HUES6 (cell line): ENCODE data around the gene TNPO3.

Source experiments
- H3K27ac ChIP-seq: 2 replicates; pipeline ENCODE4 v1.7.0; 2013; ENCODE audit warnings: low read depth, mild to moderate bottlenecking, low read length, inconsistent platforms
- H3K27me3 ChIP-seq: 2 replicates; pipeline ENCODE4 v1.6.1; 2013; ENCODE audit warnings: low read length; ENCODE audit not compliant: control insufficient read depth, insufficient read depth
- H3K36me3 ChIP-seq: 2 replicates; pipeline ENCODE4 v1.6.1; 2013; ENCODE audit warnings: low read length; ENCODE audit not compliant: control insufficient read depth, insufficient read depth
- H3K4me1 ChIP-seq: 2 replicates; pipeline ENCODE4 v1.6.1; 2013; ENCODE audit warnings: low read length; ENCODE audit not compliant: control insufficient read depth, insufficient read depth
- H3K4me3 ChIP-seq: 2 replicates; pipeline ENCODE4 v1.5.1; 2013; ENCODE audit warnings: low read depth, low read length
- H3K9ac ChIP-seq: one replicate; pipeline ENCODE4 v1.6.1; 2013; ENCODE audit warnings: mild to moderate bottlenecking, low read length
- H3K9me3 ChIP-seq: 2 replicates; pipeline ENCODE4 v1.6.1; 2013; ENCODE audit warnings: low read depth, low read length; ENCODE audit not compliant: control insufficient read depth, insufficient read depth

TNPO3 gene

GRCh38 chr7:129089521-129090212, 34.8 kb upstream of the TNPO3 start:
- Histone ChIP-seq H3K27me3 (no peaks in the 10 kb centered on the region), H3K4me3 (no peak overlapping the region), H3K9ac (no peak overlapping the region), H3K36me3 (no peaks in the 10 kb centered on the region), H3K27ac (no peak overlapping the region), H3K4me1 (peaks cover 6% of the 10 kb centered on the region; the same call in 1 of the 2 replicates), H3K9me3 (no peaks in the 10 kb centered on the region)

GRCh38 chr7:129084801-129085551, 30.1 kb upstream of the TNPO3 start:
- H3K36me3 ChIP-seq: no peaks in the 10 kb centered on the region
- no peaks in the 10 kb centered on the region for H3K9me3 ChIP-seq
- H3K9ac ChIP-seq: no peak overlapping the region

GRCh38 chr7:129083525-129083924, 28.6 kb upstream of the TNPO3 start:
- Histone ChIP-seq H3K27ac (no peak overlapping the region), H3K4me1 (no peaks in the 10 kb centered on the region), H3K36me3 (no peaks in the 10 kb centered on the region), H3K9ac (no peak overlapping the region), H3K9me3 (no peaks in the 10 kb centered on the region), H3K27me3 (no peaks in the 10 kb centered on the region), H3K4me3 (no peak overlapping the region)

More at GRCh38 chr7:129084801-129085551, 30.1 kb upstream of the TNPO3 start:
- Histone ChIP-seq H3K4me1 (0 out of 2 replicates have a peak, but pooled peaks cover 3% of the 10 kb centered on the region), H3K27me3 (no peaks in the 10 kb centered on the region), H3K4me3 (no peak overlapping the region), H3K27ac (no peak overlapping the region)

GRCh38 chr7:129078455-129078854, 23.5 kb upstream of the TNPO3 start:
- H3K9me3 ChIP-seq: no peaks in the 10 kb centered on the region
- no peak overlapping the region for H3K27ac ChIP-seq
- H3K36me3 ChIP-seq: no peaks in the 10 kb centered on the region
- H3K27me3 ChIP-seq: no peaks in the 10 kb centered on the region
- H3K4me3 ChIP-seq: no peak overlapping the region
- no peak overlapping the region for H3K9ac ChIP-seq
- H3K4me1 ChIP-seq: no peaks in the 10 kb centered on the region

GRCh38 chr7:129076886-129077285, 22.0 kb upstream of the TNPO3 start:
- Histone ChIP-seq H3K27ac (no peak overlapping the region), H3K9ac (no peak overlapping the region), H3K27me3 (no peaks in the 10 kb centered on the region), H3K9me3 (no peaks in the 10 kb centered on the region), H3K4me3 (no peak overlapping the region), H3K4me1 (no peaks in the 10 kb centered on the region), H3K36me3 (no peaks in the 10 kb centered on the region)

- no peaks in the 10 kb centered on the region for H3K9me3 ChIP-seq
- H3K27ac ChIP-seq: no peak overlapping the region
- H3K4me3 ChIP-seq: no peak overlapping the region
- H3K36me3 ChIP-seq: no peaks in the 10 kb centered on the region
- no peaks in the 10 kb centered on the region for H3K27me3 ChIP-seq
- no peaks in the 10 kb centered on the region for H3K4me1 ChIP-seq
- no peak overlapping the region for H3K9ac ChIP-seq
These were observed 20.1 kb upstream of the TNPO3 start for GRCh38 chr7:129074994-129075393.

- no peaks in the 10 kb centered on the region for H3K36me3 ChIP-seq
- H3K4me1 ChIP-seq: no peaks in the 10 kb centered on the region
- H3K9me3 ChIP-seq: no peaks in the 10 kb centered on the region
- no peaks in the 10 kb centered on the region for H3K27me3 ChIP-seq
- H3K9ac ChIP-seq: no peak overlapping the region
- no peak overlapping the region for H3K27ac ChIP-seq
- no peak overlapping the region for H3K4me3 ChIP-seq
These were observed 19.5 kb upstream of the TNPO3 start for GRCh38 chr7:129074361-129074871.

- no peaks in the 10 kb centered on the region for H3K36me3 ChIP-seq
- H3K4me1 ChIP-seq: no peaks in the 10 kb centered on the region
- no peaks in the 10 kb centered on the region for H3K27me3 ChIP-seq
- no peaks in the 10 kb centered on the region for H3K9me3 ChIP-seq
- H3K9ac ChIP-seq: no peak overlapping the region
- H3K27ac ChIP-seq: no peak overlapping the region
- H3K4me3 ChIP-seq: no peak overlapping the region
These were observed 18.8 kb upstream of the TNPO3 start for GRCh38 chr7:129073738-129074137.

GRCh38 chr7:129073204-129073603, 18.3 kb upstream of the TNPO3 start:
- no peaks in the 10 kb centered on the region for H3K36me3 ChIP-seq
- H3K9me3 ChIP-seq: no peaks in the 10 kb centered on the region
- no peak overlapping the region for H3K4me3 ChIP-seq
- H3K27ac ChIP-seq: no peak overlapping the region
- H3K27me3 ChIP-seq: no peaks in the 10 kb centered on the region
- H3K4me1 ChIP-seq: no peaks in the 10 kb centered on the region
- no peak overlapping the region for H3K9ac ChIP-seq

- Histone ChIP-seq H3K4me1 (peaks cover 5% of the 10 kb centered on the region), H3K36me3 (no peaks in the 10 kb centered on the region), H3K9ac (no peak overlapping the region), H3K27ac (no peak overlapping the region), H3K27me3 (no peaks in the 10 kb centered on the region), H3K4me3 (no peak overlapping the region), H3K9me3 (no peaks in the 10 kb centered on the region)
These were observed 17.6 kb upstream of the TNPO3 start for GRCh38 chr7:129072479-129073011.

GRCh38 chr7:129069021-129069420, 14.1 kb upstream of the TNPO3 start:
- no peak overlapping the region for H3K27ac ChIP-seq
- no peak overlapping the region for H3K4me3 ChIP-seq
- H3K27me3 ChIP-seq: no peaks in the 10 kb centered on the region
- H3K4me1 ChIP-seq: peaks cover 21% of the 10 kb centered on the region
- no peak overlapping the region for H3K9ac ChIP-seq
- no peaks in the 10 kb centered on the region for H3K36me3 ChIP-seq
- H3K9me3 ChIP-seq: no peaks in the 10 kb centered on the region
